CD4-positive, alpha-beta T cell treated with Interferon gamma for 1 hour (primary cell): ENCODE data around the gene GATD1.

ENCODE experiments used
- DNase-seq: peaks from one replicate; pipeline ENCODE4 v3.0.0-alpha.2; 2020

GATD1 gene

GRCh38 chr11:812390-812789 is 35.1 kb upstream of the GATD1 start:
- no peak for DNase-seq

- no peak for DNase-seq
Measured at GRCh38 chr11:811446-812245, 34.4 kb upstream of the GATD1 start.

- DNase-seq, result no peak
Measured at GRCh38 chr11:810040-810567, 32.8 kb upstream of the GATD1 start.

DNA sequence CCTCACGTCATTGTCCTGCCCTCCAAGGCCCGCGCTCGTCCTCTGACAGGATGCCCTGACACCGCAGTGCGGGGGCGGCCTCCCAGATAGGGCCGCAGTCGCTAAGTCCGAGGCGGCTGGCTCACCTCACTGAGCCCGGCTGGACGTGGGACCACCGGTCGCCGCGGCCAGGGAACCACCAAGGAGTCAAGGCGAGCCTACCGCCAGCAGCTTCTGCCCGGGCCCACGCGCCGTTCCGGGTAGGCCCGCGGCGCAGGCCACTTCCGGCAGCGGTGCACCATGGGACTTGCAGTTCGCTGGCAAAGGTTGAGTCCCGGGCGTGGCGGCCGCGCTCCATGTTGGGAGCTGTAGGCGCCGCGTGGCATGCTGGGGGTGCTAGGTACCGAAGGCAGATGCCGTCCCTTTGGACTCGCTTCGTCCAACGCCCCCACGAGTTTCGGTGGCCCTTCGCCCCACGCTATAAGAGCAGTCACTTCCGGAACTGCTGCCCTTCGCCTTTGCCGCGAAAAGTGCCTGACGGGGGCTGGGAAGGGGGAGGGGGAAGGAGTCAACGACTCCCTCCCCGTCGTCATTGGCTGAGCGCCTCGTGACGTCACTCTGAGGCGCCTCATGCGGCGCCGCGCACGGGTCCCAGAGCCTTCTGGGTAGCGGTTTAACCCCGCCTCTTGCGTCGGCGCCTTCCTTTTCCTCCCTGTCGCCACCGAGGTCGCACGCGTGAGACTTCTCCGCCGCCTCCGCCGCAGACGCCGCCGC is 32.2 kb upstream of the GATD1 start, which contains the start of gene RPLP2:
TSS of gene RPLP2 (plus strand) at position 681 of the 753 bp plus-strand sequence. CDS start 268 bp downstream, outside the sequence.
- DNase-seq, result peak; percentile 96

- DNase-seq, result no peak
Measured at GRCh38 chr11:808427-809286, 31.4 kb upstream of the GATD1 start.

- DNase-seq, result no peak
Measured at GRCh38 chr11:804599-804964, 27.3 kb upstream of the GATD1 start.

DNA sequence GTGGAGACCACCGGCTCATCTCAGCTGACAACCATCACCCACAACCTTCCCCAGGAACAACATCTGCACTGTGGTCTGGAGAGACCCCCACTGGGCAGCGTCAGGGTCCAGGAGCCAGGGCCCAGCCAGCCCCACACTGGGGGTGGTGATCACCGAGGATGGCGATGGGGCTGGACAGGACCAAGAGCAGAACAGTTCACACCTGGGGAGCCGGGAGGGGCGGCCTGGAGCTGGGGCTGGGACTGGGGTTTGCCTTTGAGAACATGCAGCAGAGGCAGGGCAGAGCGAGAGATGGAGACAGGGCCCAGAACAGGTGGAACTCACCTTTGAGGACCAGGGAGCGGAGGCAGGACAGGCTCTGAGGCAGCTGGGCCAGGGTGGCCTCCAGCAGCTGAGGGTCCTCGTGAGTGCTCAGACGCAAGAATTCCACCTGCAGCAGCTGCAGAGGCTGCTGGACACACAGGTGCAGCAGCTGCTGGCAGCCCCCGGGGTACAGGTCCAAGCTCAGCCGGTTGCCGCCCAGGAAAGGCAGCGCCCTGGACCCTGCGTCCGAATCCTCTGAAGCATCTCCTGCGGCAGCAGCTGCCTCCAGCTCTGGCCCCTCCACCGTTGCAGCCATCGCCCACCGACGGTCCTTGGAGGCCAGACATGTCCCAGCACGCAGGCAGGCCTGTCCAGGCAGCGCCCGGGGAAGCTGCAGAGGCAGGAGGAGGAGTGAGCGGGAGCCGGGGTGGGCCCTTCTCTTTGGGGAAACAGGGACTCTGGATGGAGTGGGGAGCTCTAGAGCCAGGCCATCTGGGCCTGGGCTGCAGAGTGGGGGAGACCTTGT is 26.7 kb upstream of the GATD1 start:
- DNase-seq, result no peak

- no peak for DNase-seq
Measured at GRCh38 chr11:803467-803742, 26.1 kb upstream of the GATD1 start.

DNA sequence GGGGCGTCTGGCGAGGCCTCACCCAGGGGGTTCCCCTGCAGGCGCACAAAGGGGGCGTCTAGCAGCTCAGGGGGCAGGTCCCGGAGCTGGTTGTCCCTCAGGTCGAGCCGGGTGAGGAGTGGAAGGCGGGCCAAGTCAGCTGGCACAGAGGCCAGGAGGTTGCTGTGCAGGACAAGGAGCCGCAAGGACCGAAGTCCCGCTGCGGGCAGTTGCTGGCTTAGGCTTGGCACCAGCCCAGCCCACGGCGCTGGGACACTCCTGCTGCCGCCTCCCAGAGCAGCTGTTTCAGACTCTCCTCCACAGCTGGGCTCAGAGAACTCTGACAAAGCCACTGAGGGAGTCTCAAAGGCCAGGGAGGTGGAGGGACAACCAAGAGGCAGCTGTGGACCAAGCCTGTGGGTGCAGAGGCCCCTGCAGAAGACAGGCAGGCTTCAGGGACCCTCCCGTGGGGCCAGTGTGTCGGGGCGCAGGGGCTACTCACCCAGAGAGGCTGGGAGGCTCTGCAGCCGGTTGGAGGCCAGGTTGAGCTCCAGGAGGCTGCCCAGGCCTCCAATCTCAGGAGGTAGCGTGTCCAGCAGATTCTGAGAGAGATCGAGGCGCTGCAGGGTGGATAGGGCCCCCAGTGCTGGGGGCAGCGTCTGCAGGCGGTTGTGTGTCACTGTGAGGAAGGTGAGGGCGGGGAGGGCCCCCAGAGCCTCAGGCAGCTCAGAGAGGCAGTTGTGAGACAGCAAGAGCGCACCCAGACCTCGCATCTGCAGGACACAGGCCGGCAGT is 25.6 kb upstream of the GATD1 start:
- DNase-seq, result no peak

DNA sequence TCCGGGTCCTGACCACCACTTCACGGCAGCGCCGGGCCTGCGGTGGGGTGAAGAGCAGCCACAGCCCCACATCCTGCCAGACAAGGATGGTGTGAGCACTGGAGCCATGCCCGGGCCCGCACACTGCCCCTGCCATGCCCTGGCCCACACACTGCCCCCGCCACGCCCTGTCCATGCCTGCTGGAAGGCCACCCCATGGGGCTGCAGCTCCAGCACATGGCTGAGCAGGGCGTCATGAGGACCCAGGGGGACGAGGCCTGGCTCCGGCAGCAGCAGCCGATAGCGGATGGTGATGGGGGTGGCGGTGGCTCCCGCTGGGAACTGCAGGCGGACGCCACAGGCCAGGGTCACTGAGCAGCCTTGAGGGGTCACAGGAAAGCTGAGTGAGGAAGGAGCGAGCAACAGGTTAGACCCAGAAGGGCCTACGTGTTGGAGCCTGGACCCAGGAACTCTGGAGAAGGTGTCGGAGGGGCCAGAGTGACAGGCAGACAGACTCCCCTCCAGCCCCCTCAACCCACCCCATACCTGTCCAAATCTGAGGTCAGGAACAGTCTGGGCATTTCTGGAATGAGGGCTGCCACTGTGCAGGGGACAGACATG is 24.8 kb upstream of the GATD1 start:
- no peak for DNase-seq

- no peak for DNase-seq
Measured at GRCh38 chr11:801097-801780, 24.0 kb upstream of the GATD1 start.

GRCh38 chr11:800473-800872 is 23.2 kb upstream of the GATD1 start:
- no peak for DNase-seq

GRCh38 chr11:799641-800316 is 22.5 kb upstream of the GATD1 start:
- no peak for DNase-seq

DNA sequence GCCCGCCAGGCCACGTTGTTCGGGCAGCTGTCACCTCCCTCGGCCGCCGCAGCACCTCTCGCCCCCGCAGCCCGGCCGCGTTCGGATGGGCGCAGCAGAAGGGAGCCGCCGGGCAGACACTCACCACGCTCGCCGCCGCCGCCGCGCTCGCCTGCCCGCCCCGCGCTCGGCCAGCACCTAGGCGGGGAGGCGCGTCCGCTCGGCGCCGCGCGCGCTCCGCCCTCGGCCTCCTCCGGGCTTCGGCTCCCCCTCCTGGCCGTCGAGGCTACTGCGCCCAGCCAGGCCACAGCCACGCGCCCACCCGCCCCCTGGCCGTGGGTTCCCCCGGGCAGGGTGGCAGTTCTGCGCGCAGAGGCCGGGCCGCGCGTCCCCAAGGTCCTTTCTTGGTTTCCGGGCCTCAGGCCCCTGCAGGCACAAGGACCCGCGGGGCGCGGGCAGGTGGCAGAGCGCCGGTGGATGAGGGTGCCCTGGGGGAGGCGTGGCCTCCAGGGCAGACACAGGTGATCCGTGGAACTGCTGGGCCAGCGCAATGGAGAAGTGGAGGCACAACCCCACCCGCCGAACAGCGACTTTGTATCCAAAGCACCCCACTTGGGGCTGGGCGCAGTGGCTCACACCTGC is 20.9 kb upstream of the GATD1 start, which contains the start of gene SLC25A22:
TSS of gene SLC25A22 (minus strand) at position 189 of the 621 bp plus-strand sequence. CDS start 3,275 bp downstream, outside the sequence.
- peak; percentile 77 for DNase-seq

DNA sequence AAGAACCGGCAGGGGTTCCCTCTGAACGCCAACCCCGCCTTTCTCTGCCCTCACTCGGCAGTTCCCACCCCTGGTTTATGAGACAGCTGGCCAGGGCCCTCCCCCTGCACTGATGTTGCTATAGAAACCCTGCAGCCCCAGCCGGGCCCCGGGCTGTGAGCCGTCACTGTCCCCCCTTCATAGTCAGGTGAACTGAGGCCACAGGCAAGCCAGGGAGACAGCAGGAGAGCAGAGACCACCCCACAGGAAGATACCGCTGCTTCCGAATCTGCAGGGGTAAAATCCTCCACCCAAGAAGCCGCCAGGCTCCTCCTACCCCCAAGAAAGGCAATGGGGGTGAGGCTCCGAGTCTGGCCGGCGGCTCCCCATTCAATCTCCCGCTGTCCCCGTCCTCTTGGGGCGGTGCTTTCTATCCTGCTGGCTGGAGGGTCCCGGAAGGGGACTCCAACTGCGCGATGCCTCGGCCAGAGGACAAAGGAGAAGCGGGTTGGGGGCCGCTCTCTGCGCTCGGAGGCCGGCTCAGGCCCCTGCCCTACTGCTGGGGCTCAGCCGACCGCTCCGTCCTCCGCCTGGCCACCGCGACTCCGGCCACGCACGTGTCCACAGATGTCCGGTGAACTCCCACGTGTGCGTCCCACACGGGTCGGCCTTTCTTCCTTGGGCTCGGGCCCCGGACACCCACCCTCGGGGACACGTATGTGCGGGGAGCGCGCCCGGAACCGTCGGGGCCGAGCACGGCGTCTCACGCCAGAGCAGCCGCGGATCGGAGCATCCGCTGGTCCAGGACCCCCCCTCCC is 20.2 kb upstream of the GATD1 start:
- DNase-seq, result peak; percentile 87

DNA sequence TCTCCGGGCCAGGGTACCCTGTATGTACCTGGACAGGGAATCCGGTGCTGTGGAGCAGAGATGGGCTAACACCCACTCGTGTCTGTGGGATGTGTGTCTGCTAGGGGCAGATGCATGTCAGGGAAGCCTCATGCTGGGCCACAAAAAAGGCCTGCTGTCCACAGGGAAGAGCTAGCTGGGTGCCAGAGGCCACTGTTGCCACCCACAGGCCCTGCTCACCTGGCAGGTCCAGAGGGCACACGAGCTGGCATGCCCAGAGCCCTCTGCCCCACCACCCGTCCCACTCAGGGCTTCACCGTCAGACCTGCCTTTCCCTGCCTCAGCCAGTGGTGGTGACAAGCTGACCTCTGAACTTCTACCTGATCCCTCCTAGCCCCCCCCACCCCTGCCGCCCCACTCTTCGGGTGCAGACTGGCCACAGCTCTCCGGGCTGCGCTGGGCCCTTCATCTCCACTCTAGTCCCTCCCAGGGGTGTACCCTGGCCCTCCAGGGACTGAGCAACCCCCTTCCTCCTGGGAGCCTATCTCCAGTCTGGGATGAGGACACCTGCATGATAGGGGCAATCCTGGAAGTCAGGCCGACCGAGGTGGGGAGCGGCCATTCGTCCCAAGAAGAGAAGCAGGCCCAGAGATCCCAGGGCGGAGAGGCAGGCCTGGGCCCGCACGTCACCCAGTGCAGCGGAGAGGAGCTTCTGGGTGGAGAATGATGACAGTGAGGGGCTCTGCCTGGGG is 19.4 kb upstream of the GATD1 start:
- DNase-seq, result no peak
